HG03571 (cell line): Measurements from ENCODE around the gene GRIN3A.
"Not testable (repeated sequence)": the region's sequence is repeated elsewhere in the genome, so short reads cannot be mapped to it uniquely, and the experiment has no call there.

Experiments
- ATAC-seq: cut with Tn5 transposase; IDR thresholded peaks from one replicate; pipeline ENCODE4 v1.9.1; 2021; ENCODE audit not compliant: unreplicated experiment

The GRIN3A gene

DNA sequence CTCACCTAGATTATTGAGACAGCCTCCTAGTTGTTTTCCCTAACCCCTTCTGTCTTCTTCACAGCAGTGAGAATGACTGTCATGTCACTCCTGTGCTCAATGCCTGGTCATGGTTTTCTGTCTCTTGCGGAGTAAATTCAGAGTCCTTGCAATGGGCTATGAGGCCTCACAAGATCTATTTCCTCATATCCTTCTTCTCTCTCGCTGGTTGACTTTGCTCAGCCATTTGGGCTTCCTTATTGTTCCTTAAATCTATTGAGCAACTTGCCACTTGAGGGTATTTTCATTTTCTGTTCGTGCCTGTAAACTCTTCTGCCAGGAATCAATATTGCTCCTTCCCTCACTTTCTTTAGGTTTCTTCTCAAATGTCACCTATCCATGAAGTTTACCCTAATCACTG, 152.7 kb downstream of the GRIN3A start:
- no peak for ATAC-seq

- no peak for ATAC-seq
These were observed 155.9 kb downstream of the GRIN3A start for GRCh38 chr9:101582553-101582952.

GRCh38 chr9:101579711-101580545, 158.5 kb downstream of the GRIN3A start:
- no peak for ATAC-seq

DNA sequence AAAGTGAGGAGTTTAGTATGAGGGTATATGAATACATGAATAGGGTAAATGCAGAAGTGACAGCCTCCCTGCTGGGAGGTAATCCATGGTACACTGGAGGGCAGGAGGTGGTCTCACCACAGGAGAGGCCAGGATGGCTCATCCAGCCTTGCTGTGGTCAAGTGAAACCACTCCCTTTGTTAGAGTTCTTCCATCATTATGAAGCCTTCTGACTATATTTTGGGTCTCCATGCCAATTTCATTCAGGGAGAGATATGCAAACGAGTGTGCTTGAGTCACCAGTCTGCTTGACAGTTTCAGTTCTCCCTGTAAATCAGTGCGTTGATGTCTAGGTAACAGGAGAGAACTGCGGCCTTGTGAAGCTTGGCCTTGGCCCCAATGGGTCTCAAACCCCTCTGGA, 160.1 kb downstream of the GRIN3A start:
- no peak for ATAC-seq

- ATAC-seq = no peak
These were observed 163.6 kb downstream of the GRIN3A start for GRCh38 chr9:101574731-101575333.

DNA sequence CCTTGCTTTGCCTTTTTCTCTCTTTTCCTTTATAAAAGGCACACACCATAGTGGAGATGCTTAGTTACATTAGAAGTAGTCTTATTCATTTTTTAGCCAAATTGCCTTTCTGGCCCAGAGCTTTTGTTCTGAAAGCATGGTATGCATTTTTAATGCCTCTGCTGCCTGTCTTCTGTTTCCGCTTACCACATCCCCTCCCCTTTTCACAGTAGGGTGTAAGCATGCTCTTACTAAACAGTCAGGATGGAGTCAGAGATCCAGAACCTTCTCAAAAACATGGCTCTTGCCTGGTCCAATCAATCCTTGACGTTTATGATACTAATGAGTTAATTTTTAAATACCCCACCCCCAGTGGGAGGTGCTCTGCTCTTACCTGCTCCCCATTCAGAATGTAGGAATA, 166.1 kb downstream of the GRIN3A start:
- no peak for ATAC-seq

GRCh38 chr9:101571114-101571513, 167.3 kb downstream of the GRIN3A start:
- no peak for ATAC-seq

GRCh38 chr9:101569741-101570501, 168.5 kb downstream of the GRIN3A start:
- ATAC-seq = no peak

- ATAC-seq = no peak
These were observed 170.6 kb downstream of the GRIN3A start for GRCh38 chr9:101567725-101568350.

- no peak for ATAC-seq
These were observed 171.3 kb downstream of the GRIN3A start for GRCh38 chr9:101566904-101567724.

GRCh38 chr9:101564252-101564651, 174.2 kb downstream of the GRIN3A start:
- ATAC-seq = no peak

- no peak for ATAC-seq
These were observed 175.5 kb downstream of the GRIN3A start for GRCh38 chr9:101562966-101563365.

DNA sequence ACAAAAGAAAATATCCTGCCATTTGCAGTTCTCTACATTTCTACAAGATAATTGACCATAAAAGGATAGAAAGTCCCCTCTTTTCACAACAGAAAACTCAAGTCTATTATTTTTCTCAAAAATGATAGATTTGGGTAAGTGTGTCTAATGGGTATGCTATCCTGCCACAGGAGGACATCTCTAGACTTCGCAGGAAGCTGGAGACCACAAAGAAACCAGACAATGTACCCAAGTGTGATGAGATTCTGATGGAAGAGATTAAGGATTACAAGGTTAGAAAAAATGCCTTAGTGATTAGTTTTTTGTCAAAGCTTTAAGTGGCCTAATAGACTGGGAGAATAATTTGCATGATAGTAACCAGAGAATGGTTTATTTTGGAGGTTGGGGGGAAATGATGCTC, 176.7 kb downstream of the GRIN3A start:
- ATAC-seq = no peak

DNA sequence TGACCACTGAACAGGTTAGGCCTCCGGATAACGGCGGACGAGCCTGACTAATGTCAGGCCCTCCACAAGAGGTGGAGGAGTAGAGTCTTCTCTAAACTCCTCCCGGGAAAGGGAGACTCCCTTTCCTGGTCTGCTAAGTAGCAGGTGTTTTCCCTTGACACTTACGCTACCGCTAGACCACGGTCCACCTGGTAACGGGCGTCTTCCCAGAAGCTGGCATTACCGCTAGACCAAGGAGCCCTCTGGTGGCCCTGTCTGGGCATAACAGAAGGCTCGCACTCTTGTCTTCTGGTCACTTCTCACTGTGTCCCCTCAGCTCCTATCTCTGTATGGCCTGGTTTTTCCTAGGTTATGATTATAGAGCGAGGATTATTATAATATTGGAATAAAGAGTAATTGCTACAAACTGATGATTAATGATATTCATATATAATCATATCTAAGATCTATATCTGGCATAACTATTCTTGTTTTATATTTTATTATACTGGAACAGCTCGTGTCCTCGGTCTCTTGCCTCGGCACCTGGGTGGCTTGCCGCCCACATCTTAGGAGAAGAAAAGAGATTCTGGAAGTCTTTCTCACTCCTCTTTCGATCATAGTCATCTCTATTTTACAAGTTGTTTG, 188.9 kb downstream of the GRIN3A start:
- not testable (repeated sequence) for ATAC-seq

DNA sequence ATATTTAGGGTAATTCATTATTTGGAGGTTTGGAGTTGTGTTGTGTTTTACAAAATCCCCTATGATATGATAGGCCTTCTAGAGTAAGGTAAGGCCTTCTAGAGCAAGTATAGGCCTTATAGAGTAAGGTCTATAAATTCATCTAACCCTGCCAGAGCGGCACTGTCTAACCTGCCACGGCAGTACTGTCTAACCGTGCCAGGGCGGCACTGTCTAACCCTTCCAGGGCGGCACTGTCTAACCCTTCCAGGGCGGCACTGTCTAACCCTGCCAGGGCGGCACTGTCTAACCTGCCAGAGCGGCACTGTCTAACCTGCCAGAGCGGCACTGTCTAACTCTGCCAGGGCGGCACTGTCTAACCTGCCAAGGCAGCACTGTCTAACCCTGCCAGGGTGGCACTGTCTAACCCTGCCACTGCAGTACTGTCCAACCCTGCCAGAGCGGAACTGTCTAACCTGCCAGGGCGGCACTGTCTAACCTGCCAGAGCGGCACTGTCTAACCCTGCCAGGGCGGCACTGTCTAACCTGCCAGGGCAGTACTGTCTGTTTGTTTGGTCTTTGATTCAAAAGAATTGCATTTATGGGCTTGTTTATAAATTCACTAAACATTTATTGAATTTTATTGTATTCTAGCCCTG, 195.2 kb downstream of the GRIN3A start:
- no peak for ATAC-seq

GRCh38 chr9:101540069-101540468, 198.4 kb downstream of the GRIN3A start:
- ATAC-seq = no peak

DNA sequence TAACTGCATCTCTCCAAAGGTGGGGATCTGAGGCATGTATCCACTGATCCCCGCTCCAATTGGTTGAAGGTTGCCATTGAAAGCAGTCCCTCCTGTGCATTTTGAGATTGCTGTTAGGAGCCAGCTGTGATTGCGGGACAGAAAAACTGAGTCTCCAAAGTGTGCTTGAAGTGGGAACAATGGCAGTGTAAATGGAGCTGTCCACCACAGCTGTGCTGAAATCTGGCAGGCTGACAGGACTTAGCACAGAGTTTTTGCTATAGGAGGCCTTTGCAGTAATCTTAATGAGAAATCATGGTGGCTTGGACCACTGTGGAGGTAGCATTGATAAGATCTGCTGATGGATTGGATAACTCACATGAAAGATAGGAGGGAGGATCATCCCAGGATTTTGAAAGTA, 201.5 kb downstream of the GRIN3A start:
- ATAC-seq = no peak

DNA sequence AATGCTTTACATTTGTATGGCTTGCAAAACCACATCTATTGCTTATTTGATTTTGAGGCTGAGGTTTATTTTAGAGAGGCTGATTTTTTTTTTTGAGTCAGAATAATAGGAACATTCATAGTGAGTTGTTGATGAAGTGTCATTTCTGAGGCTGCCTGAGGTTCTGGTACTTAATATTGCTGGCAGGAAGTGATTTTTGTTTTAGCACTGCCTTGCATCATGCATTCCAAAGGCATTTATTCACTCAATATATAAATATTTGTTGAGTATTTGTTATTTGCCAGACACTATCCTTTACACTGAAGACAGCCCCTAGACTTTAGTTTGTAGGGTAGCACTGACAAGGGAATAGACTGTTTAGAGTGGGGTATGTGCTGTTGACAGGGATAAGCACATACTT, 202.1 kb downstream of the GRIN3A start:
- no peak for ATAC-seq

DNA sequence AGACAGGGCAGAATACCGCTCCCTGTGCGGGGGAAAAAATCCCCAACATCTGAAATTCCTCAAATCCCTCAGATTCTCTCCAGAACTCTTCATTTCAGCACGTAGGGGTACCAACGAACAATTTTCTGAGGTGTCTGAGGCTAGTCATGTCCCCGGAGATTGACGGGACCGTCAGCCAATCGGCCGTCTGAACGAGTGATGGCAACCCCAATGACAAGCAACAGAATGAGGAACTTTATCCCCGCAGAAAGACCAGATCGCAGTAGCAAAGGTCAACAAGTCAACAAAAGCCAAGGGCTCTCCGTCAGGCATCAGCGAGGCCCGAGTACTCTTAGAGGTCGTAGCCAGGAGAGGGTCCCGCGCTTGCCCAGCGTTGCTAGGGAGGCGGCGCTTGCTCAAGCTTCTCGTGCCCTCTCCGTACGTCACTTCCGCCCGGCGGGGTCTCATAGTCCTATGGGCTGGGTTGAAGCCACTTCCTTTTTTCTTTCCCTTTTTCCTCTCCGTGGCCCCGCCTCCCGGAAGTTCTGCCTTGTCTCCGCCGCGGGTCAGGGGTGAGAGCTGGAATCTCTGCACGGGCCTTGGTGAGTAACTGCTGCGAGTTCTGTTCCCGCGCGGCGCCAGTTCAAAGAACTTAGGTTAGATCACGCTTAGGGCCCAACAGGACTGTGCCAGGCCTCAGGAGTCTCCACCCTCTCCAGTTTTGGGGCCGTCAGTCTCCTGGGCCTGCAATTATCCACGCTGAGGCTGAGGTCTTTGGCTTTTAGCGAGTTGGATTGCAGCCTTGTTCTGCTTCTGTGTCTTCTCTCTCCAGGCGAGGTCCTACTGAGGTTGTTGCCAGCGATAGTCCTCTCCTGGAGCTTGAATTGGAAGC, 204.9 kb downstream of the GRIN3A start, which contains the start of gene RNF20:
Gene RNF20, plus strand, starts transcription at position 520 of the 871 bp plus-strand sequence. CDS start 1,571 bp downstream, outside the sequence.
- ATAC-seq = peak; percentile 99
